ENCODE measurements around the gene TRABD2B.

Gene TRABD2B

GRCh38 chr1:47871799-47872353, 125.3 kb downstream of the TRABD2B start:
- DNase-seq: no peak

DNA sequence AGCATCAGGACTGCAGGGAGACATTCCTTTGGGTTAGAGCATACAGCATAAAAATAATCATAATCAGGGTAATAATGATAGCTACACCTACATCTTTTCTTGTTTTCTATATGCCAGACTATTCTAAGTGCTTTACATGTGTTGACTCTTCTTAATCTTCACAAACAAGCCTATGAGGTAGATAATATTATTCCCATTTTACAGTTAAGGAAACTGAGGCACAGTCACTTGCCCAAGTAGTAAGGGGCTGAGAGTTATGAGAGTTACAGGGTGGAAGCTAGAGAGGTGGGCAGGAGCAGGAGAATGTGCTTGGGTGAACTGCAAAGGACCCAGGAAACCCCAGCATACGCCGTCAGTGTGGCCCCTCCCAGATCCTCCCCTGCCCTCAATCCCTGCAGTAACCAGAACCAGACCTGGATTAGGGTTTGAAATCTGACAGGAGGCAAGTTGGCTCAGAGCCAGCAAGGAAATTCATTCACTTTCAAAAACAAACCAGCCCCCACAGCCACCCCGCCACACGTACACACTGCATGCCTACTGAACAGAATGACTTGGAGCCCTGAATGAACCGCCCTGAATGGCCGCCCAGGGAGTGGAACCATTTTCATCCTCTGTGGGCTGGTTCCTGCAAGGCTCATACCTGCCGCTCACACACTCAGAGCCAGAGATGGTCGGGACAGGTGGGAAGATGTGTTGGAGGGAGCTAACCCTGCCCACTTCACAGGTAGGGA, 126.1 kb downstream of the TRABD2B start:
- no peak for DNase-seq

GRCh38 chr1:47870480-47870879, 126.7 kb downstream of the TRABD2B start:
- no peak for DNase-seq

DNA sequence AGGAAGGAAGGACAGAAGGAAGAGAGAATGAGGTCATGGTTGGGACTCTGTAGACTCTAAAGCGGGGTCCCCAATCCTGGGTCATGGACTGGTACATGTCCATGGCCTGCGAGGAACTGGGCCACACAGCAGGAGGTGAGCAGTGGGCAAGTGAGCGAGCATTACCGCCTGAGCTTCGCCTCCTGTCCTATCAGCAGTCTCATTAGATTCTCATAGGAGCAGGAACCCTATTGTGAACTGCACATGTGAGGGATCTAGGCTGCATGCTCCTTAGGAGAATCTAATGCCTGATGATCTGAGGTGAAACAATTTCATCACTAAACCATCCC, 128.9 kb downstream of the TRABD2B start:
- no peak for DNase-seq

- no peak for DNase-seq
These were observed 129.5 kb downstream of the TRABD2B start for GRCh38 chr1:47867438-47868347.

DNA sequence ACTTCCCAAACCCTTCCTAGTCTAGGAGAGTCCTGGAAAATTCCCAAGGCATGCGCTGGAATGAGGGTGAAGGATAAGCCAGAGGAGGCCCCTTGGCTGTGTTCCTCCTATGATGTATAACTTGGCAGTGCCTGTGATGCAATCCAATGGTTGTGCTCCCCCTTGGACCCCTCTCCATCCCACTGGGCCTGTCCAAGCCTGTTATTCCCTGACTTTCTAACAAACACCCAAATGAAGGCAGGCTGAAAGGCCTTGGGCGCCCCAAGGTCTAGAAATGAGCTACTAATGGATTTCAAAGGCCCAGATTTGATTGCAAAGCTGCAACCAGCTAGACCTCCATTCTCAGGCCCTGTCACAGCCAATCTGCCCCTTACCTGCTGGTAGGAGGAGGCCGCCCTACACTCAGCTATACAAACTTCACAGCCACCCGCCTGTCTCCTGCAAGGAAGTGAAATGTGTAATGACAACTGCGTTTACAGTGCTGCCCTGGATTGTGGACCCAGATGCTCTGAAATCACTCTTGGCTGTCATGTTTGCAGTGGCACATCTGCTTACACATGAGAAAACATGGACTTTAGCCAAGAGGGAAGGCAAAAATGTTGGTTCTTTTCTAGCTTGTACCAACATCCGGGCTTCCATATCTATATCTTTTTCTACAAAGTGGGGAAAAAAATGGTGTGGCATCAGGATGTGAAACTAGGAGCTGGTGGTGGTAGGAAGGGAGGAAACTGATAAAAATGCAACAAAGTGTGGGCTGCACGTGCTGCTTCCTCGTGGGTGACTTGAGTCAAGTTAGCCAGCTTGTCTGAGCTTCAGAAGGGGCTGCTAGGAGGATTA, 130.4 kb downstream of the TRABD2B start:
- DNase-seq: no peak

DNA sequence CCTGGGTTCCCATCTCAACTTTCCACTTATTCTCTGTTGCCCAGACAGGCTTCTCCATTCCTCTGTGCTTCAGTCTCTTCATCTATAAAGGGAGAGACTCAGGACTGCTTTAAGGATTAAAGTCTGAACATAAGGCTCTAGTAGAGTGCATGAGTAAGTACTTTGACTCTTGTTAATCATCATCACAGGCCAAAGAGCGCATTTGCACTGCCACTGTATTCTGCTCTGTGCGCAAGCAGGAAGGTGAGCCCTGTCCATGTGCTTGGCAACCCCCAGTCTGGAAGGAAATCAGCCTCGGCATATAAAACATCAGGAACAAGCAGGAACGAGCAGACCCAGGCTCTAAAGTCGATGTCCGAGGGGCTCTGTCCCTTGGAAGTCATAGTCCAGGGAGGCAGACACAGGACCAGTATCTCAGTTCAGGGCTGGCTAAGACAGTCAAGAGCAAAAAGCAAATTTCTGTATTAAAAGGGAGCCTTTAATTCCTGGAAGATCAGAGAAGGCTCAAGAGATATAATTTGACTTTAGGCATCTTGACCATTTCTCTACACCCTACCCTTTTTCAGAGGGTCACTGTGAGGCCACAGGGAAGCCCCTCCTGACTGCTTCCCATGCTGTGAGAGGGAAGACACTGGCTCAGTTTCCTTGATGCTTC, 131.2 kb downstream of the TRABD2B start:
- DNase-seq: no peak

DNA sequence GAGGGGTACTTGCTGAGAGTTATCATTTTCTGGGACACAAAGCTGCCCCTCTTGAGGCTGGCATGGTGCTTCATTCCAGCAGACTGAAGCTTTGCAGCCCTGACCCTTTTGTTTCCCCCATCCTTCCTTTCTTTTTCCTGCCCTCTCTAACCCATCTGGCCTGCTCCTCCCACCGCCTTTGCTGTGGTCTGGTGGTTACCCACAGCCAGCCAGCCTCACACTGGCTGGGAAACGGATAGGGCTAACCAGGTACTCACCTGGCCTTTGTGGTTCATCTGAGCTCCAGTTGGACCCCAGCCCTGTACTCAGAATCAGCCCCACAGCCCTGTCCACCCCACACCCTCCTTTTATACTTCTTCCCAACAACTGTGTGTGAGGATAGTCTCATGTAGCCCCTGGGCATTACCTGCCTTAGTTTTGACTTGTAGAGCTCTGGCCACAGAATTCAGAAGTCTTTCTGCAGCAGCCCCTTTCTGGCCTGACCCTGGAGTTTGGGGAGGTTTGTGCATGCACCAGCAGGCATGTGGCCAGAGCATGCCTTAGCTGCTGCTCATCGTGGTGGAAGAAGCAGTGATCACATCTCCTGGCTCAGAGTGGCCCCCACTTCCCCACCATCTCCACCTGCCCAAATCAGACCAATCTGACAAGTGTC, 138.0 kb downstream of the TRABD2B start:
- DNase-seq: no peak

DNA sequence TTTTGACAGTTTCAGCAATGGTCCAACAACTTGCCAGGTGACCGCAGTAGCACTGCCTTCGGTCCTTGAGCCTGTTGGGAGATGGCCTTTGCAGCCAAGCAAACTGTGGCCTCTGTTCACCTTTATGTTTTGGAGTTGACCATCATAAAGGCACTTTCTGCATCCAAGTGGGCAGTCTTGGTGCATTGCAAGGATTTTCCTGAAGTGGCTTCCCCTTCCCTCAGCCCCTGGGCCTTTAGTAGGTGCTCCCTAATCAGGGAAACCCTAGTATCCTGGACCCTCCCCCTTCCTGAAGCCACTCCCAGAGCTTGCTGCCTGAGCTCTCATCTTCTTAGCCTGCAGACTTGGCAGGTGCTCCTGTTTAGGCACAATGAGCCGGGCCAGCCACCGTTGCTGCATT, 140.2 kb downstream of the TRABD2B start:
- no peak for DNase-seq

DNA sequence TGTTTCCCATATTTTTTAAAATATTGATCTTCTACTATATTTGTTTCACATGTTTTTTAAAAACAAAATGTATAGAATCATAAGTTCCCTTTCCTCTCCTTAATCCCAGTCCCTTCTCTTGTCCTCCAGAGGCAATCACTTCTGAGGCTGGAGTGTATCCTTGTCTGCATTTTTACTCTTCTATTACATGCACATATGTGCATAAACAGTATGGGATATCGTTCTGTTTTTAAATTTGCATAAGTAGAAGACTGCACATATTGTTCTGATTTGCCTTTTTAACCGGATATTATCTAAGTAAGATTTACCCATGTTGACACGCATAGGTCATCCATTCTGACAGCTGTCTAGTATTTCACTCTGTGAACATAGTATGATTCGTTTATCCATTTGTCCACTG, 142.0 kb downstream of the TRABD2B start:
- DNase-seq: no peak

DNA sequence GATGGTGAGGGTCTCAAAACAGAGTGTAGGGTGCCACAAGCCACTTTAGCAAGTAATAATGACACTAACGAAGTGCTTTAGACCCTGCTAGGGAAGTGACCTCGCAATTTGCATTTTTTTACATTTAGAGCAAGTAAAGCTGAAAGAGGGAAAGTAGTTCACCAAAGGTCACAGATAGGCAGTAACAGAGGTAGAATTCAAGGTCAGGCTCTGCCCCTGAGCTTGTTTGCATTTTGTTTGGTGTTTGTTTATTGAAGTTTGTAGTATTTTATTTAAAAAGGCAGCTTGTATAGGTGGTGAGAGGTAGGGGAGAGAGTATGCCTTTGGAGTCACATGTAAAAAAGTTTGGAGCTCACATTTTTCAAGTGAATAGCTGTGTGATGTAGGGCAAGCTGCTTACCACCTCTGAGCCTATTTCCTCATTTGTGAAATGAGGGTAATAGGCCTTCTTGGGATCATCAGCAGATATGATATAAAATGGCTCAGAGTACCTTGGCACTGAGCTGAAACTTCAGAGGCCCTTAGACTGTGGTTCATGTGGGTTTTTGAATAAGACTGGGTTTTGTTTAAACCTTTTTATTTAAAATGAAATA, 142.5 kb downstream of the TRABD2B start:
- DNase-seq: no peak

- no peak for DNase-seq
These were observed 143.3 kb downstream of the TRABD2B start for GRCh38 chr1:47853852-47854251.

DNA sequence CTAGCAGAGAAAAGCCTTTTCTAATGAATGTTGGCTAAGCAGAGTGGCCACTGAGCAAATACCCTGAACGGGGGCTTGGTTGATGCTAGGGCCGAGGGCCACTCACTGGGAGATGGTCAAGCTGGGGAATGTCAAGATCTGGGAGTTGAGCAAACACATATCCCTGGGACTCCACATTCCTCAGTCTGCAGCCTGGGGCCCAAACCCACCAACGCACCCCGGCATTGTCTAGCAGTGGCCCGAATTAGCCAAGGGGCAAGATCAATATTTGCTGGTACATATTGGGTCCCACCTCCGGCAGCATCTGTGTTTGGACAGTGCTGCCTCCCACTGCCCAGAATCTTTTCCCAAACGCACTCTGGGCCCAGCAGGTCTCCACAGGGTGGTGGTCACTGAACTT, 144.1 kb downstream of the TRABD2B start:
- no peak for DNase-seq

GRCh38 chr1:47852006-47852718, 145.0 kb downstream of the TRABD2B start:
- no peak for DNase-seq

DNA sequence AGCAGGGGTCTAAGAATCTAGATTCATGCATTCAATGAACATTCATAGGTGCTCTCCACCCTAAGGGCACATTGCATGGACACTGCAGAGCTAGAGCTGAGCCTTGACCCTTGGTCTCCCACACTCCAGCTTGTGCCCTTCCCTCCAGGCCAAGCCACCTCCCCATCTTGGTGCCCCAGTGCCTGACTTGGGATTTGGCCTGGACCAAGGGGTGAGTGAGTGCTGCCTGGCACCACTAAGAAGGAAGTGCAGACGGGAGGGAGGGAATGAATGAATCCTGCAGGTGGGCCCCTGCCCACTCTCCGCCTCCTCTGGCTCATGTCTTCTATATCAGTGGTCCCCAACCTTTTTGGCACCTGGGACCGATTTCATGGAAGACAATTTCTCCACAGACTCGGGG, 146.7 kb downstream of the TRABD2B start:
- no peak for DNase-seq

DNA sequence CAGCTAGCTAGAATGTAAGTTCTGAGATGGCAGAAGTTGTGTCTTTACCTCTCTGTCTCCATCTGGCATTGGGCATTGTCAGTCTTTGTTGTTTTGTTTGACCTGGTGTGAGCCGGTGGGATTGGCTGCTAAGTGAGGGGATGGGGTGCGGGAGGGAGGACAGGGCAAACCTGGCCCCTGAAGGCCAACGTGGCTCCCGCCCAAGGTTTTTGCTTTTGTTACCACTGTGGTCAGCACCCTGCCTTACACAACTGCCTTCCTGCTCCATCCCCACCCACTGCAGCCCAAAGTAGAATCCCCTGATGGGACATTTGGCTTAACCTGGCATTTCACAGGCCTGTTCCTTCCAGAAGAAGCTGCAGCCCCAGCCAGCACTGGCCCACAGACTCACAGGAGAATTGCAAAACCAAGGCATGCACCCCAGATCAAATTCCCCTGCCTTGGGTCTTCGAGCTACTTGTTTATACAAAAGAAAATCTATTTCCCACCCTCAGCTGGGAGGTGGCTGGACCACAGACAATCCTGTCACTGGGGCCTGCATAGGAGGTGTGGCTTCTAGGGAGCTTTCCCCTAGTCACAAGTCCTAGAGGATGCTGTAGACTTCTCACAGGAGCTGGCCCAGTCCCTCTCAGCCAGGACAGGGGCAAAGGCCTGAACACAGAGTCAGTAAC, 147.5 kb downstream of the TRABD2B start:
- DNase-seq: no peak

DNA sequence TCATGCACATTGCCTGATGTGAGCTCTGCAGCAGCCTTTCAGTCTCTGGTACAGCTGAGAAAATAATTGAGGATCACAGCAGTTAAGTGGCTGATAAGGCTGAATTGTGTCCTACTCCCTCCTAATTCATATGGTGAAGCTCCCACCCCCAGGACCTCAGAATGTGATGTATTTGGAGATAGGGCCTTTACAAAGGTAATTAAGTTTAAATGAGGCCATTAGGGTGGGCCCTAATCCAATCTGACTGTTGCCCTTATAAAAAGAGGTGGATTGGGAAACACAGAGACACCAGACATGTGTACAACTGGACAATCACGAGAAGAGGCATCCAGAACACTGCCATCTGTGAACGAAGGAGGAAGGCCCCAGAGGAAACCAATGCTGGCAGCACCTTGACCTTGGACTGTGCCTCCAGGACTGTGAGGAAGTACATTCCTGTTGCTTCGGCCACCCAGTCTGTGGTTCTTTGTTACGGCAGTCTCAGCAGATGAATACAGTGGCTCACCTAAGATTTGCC, 148.1 kb downstream of the TRABD2B start:
- DNase-seq: no peak

DNA sequence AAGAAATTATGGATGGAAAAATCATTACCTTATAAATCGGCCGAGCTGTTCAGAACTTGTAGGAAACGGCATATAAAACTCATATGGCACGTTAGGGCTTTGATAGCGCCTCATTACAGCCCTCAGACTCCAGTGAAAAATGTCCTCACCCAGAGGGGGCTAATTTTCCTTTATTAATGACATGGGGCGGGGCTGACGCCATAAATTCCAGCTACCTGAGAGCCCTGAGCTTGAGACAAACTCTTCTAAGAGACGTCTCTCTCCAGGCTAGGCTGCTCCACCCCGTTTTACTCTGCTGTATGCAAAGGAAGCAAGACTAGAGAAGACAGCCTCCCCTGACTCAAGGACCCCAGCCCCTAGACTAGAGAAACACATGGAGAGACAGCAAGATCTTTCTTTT, 149.4 kb downstream of the TRABD2B start:
- DNase-seq: no peak

DNA sequence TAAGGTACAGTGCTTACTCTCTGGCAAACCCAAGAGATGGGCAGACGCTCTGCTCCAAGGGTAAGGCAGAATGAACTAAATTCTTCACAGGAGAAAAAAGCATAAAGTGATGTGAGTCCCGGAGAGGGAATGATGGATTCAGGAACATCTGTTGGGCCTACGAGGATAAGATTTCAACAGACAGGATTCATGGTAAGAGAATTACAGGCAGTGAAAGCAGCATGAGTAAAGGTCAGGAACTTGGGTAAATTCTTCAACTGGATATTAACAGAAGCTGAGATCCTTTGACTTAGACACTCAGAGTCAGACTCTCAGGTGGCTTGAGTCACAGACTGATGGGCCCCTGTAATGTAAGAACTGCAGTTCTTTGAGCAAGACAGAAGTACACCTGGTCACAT, 152.6 kb downstream of the TRABD2B start:
- DNase-seq: no peak

All from CD4-positive, alpha-beta T cell treated with Interleukin-12 subunit alpha and Interleukin-12 subunit beta, for 1 hour (primary cell).